ENCODE results near the gene PAPPA. TPM values are rescaled to one million over a fixed set of nuclear protein-coding genes. Genes with fewer than 3 reads are reported as not detected.

PAPPA gene
- total RNA-seq, 2 donors from 2014 or later = 7.4 to 17.4 TPM

- DNase-seq (ENCODE audit: low spot score) (no peak), ATAC-seq (ENCODE audit: insufficient number of reproducible peaks, low FRiP score, low read depth) (no peak)
- Histone ChIP-seq H3K27ac (no peak overlapping the region), H3K4me1 (ENCODE audit: control insufficient read depth in 1 of 2, low read depth in 2 of 2) (no peaks in the 10 kb centered on the region), H3K36me3 (no peaks in the 10 kb centered on the region), H3K9me3 (no peaks in the 10 kb centered on the region), H3K4me3 (no peak overlapping the region), H3K27me3 (replicated peaks; ENCODE audit: insufficient read depth) (no peaks in the 10 kb centered on the region)
- no peak for TF ChIP-seq CTCF (IDR thresholded peaks at IDR 0.05)
These were observed 263.9 kb downstream of the PAPPA start for GRCh38 chr9:116417464-116417863.

GRCh38 chr9:116419181-116419580 lies 265.6 kb downstream of the PAPPA start:
- H3K27me3 ChIP-seq (replicated peaks; ENCODE audit: insufficient read depth) = no peaks in the 10 kb centered on the region
- DNase-seq (ENCODE audit: low spot score) (no peak), ATAC-seq (ENCODE audit: insufficient number of reproducible peaks, low FRiP score, low read depth) (no peak)
- H3K9me3 ChIP-seq = no peaks in the 10 kb centered on the region
- no peak for TF ChIP-seq CTCF (IDR thresholded peaks at IDR 0.05)
- H3K4me1 ChIP-seq (ENCODE audit: control insufficient read depth in 1 of 2, low read depth in 2 of 2) = no peaks in the 10 kb centered on the region
- no peak overlapping the region for H3K4me3 ChIP-seq
- H3K27ac ChIP-seq = no peak overlapping the region
- no peaks in the 10 kb centered on the region for H3K36me3 ChIP-seq

GRCh38 chr9:116420993-116421538 lies 267.5 kb downstream of the PAPPA start:
- no peak overlapping the region for H3K4me3 ChIP-seq

GRCh38 chr9:116422119-116422979 lies 268.8 kb downstream of the PAPPA start:
- Histone ChIP-seq H3K4me3 (no peak overlapping the region), H3K36me3 (peaks cover 3% of the 10 kb centered on the region), H3K9me3 (no peaks in the 10 kb centered on the region), H3K27ac (no peak overlapping the region), H3K4me1 (ENCODE audit: control insufficient read depth in 1 of 2, low read depth in 2 of 2) (no peaks in the 10 kb centered on the region), H3K27me3 (replicated peaks; ENCODE audit: insufficient read depth) (no peaks in the 10 kb centered on the region)
- ATAC-seq (ENCODE audit: insufficient number of reproducible peaks, low FRiP score, low read depth) (no peak), DNase-seq (ENCODE audit: low spot score) (no peak)
- TF ChIP-seq CTCF (IDR thresholded peaks at IDR 0.05) = no peak

More at GRCh38 chr9:116420993-116421538, 267.5 kb downstream of the PAPPA start:
- Histone ChIP-seq H3K27me3 (replicated peaks; ENCODE audit: insufficient read depth) (no peaks in the 10 kb centered on the region), H3K4me1 (ENCODE audit: control insufficient read depth in 1 of 2, low read depth in 2 of 2) (no peaks in the 10 kb centered on the region), H3K36me3 (peaks cover 3% of the 10 kb centered on the region), H3K27ac (no peak overlapping the region), H3K9me3 (no peaks in the 10 kb centered on the region)
- ATAC-seq (ENCODE audit: insufficient number of reproducible peaks, low FRiP score, low read depth) (no peak), DNase-seq (ENCODE audit: low spot score) (no peak)
- TF ChIP-seq CTCF (IDR thresholded peaks at IDR 0.05) = no peak

GRCh38 chr9:116423149-116423548 lies 269.6 kb downstream of the PAPPA start:
- no peak for DNase-seq (ENCODE audit: low spot score)
- no peak for ATAC-seq (ENCODE audit: insufficient number of reproducible peaks, low FRiP score, low read depth)
- Histone ChIP-seq H3K36me3 (peaks cover 3% of the 10 kb centered on the region), H3K27me3 (replicated peaks; ENCODE audit: insufficient read depth) (no peaks in the 10 kb centered on the region), H3K4me1 (ENCODE audit: control insufficient read depth in 1 of 2, low read depth in 2 of 2) (no peaks in the 10 kb centered on the region), H3K9me3 (no peaks in the 10 kb centered on the region), H3K27ac (no peak overlapping the region), H3K4me3 (no peak overlapping the region)
- no peak for TF ChIP-seq CTCF (IDR thresholded peaks at IDR 0.05)

Data from thoracic aorta (tissue), 2 donors.